Retinal pigment epithelial cell (primary cell): ENCODE data around the gene CBR4.
"Not testable (repeated sequence)": the region's sequence is repeated elsewhere in the genome, so short reads cannot be mapped to it uniquely, and the experiment has no call there.

Experiments used
- DNase-seq: peaks from one replicate; pipeline ENCODE4 v3.0.0-alpha.2; 2010; ENCODE audit warnings: low read depth
- H3K4me3 ChIP-seq: 2 replicates; pipeline ENCODE4 v1.5.1; 2011; ENCODE audit warnings: mild to moderate bottlenecking, low read length, control low read depth, moderate library complexity
- TF ChIP-seq, protein P1 (sequence below): conservative IDR thresholded peaks from 2 replicates; pipeline ENCODE4 v1.5.1; 2011; ENCODE audit warnings: low read depth, low read length, control low read depth, inconsistent platforms

Gene CBR4

DNA sequence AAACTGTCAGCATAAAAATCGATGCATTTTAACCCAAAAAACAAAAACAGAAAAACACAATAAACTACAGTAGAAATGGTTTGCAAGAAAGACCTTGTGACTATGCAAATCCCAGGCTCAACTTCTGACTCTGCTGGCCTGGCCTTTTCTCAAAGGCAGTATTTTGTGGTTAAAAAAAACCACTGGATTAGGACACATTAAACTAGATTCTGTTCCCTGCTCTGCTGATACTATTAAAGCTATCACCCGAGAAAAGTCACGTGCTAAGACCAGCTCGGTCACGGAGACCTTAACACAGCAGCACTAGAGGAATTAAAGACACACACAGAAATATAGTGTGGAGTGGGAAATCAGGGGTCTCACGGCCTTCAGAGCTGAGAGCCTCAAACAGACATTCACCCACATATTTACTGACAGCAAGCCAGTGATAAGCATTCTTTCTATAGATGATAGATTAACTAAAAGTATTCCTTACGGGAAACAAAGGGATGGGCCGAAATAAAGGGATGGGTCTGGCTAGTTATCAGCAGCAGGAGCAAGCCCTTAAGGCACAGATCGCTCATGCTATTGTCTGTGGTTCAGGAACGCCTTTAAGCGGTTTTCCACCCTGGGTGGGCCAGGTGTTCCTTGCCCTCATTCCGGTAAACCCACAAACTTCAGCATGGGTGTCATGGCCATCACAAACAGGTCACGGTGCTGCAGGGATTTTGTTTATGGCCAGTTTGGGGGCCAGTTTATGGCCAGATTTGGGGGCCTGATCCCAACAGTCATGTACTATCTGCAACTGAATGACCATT lies 16.1 kb downstream of the CBR4 start:
- H3K4me3 ChIP-seq = no peak overlapping the region
- peak; percentile 87 for DNase-seq
- TF ChIP-seq, protein P1, sequence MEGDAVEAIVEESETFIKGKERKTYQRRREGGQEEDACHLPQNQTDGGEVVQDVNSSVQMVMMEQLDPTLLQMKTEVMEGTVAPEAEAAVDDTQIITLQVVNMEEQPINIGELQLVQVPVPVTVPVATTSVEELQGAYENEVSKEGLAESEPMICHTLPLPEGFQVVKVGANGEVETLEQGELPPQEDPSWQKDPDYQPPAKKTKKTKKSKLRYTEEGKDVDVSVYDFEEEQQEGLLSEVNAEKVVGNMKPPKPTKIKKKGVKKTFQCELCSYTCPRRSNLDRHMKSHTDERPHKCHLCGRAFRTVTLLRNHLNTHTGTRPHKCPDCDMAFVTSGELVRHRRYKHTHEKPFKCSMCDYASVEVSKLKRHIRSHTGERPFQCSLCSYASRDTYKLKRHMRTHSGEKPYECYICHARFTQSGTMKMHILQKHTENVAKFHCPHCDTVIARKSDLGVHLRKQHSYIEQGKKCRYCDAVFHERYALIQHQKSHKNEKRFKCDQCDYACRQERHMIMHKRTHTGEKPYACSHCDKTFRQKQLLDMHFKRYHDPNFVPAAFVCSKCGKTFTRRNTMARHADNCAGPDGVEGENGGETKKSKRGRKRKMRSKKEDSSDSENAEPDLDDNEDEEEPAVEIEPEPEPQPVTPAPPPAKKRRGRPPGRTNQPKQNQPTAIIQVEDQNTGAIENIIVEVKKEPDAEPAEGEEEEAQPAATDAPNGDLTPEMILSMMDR = no peak

DNA sequence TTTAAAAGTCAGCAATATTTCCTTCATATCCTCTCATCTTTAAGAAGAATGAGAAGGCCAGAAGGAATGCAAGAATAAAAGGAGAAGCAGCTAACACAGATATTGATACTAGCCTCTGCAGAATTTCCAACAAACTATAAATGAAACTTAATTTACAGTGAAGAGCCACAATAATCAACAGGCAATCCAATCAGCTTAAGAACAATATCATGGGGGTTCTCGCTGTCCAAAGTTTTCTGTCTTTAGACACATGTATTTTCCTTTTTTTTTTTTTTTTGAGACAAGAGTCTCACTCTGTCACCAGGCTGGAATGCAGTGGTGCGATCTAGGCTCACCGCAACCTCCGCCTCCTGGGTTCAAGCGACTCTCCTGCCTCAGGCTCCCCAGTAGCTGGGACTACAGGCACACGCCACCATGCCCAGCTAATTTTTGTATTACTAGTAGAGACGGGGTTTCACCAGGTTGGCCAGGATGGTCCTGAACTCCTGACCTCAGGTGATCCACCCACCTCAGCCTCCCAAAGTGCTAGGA lies 17.0 kb downstream of the CBR4 start:
- DNase-seq, H3K4me3 ChIP-seq: not testable (repeated sequence)

DNA sequence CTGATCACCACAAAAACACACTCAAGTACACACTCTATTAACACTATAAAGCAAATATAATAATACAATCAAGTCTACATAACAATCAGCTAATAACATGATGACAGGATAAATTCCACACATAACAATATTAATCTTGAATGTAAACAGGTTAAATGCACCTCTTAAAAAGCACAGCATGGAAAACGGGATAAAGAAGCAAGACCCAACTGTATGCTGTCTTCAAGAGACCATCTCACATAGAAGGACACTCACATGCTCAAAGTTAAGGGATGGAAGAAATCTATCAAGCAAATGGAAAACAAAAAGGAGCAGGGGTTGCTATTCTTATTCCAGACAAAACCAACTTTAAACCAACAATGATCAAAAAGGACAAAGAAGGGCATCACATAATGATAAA lies 28.1 kb downstream of the CBR4 start:
- TF ChIP-seq, protein P1 = no peak
- no peak for DNase-seq
- no peak overlapping the region for H3K4me3 ChIP-seq

DNA sequence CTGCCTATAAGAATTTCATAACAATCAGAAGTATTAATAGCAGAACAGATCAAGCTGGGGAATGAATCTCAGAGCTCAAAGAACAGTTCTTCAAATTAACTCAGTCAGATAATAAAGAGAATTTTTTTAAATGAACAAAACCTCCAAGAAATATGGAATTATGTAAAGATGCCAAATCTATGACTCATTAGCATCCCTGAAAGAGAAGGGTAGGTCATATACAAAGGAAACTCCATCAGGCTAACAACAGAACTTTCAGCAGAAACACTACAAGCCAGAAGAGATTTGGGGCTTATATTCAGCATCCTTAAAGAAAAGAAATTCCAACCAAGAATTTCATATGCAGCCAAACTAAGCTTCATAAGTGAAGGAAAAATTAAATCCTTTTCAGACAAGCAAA lies 28.6 kb downstream of the CBR4 start:
- DNase-seq = peak; percentile 56
- no peak overlapping the region for H3K4me3 ChIP-seq
- TF ChIP-seq, protein P1 = no peak

DNA sequence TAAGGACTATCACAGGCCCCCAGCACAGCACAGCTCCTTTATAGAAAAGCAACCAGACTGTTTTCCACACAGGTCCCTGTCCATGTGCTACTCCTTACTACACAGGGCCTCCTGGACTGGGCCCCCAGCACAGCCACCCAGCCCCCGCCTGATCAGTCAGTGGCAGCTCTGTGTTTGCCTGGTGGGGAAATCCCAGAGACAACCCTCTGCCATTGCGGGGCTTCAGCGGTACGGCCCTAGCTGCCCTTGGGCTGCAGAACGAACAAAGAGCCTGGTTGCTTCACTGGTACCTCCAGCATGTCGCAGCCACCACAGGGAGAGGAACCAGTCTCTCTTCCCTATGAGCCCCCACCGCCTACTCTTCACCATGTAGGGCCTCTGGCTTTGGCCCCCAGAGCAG lies 30.7 kb downstream of the CBR4 start:
- TF ChIP-seq, protein P1 = no peak
- DNase-seq = no peak
- no peak overlapping the region for H3K4me3 ChIP-seq

DNA sequence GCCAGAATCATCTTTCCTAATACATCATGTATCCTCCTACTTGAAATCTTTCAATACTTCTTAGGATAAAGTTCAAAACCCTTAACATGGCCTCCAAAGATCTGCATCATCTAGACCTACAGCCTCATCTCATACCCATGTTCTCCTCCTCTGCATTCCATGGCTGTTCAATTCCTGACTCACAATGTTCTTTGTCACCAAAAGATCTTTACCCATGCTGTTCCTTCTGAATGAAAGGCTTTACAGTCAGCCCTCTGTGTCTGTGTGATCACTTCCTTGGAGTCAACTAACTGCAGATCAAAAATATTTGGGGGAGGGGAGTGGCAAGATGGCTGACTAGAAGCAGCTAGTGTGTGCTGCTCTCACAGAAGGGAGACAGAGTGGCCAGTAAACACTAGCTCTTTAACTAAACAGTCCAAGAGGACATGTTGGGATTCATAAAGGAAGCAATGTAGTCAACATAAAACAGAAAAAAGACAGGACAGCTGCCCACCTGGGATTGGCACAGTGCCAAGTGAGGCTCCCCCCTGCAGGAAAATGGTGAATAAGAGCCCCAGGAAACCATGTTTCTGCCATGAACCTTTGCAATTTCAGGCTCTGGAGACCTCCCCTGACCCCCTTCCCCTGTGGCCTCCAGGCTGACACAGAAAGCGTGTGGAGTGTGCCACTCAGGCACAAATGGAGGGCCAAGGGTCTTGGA lies 31.9 kb downstream of the CBR4 start:
- TF ChIP-seq, protein P1 = no peak
- no peak overlapping the region for H3K4me3 ChIP-seq
- DNase-seq = no peak

DNA sequence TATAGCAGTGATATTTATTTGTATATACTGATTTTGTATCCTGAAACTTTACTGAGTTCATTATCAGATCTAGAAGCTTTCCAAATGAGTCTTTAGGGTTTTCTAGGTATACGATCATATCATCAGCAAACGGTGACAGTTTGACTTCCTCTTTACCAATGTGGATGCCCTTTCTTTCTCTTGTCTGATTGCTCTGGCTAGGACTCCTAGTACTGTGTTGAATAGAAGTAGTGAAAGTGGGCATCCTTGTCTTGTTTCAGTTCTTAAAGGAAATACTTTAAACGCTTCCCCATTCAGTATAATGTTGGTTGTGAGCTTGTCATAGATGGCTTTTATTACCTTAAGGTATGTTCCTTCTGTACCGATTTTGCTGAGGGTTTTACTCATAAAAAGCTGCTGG lies 37.5 kb downstream of the CBR4 start:
- DNase-seq = no peak
- H3K4me3 ChIP-seq = no peak overlapping the region
- TF ChIP-seq, protein P1 = no peak
